Measurements from ENCODE around the gene CSF2RB.

CSF2RB gene

GRCh38 chr22:36922711-36923110 is 9.3 kb downstream of the CSF2RB start:
- DNase-seq: no peak
- H3K4me3 ChIP-seq: no peak overlapping the region
- peaks cover 0 to 7% (median 5%) of the 10 kb centered on the region in 3 donors for H3K9me3 ChIP-seq
- H3K27me3 ChIP-seq: peaks cover 0 to 52% of the 10 kb centered on the region in 2 donors
- no peak overlapping the region for H3K27ac ChIP-seq
- no peaks in the 10 kb centered on the region for H3K4me1 ChIP-seq
- TF ChIP-seq CTCF (IDR thresholded peaks at IDR 0.05): no peak
- H3K36me3 ChIP-seq: no peaks in the 10 kb centered on the region
- intact Hi-C loops (cut with DNase I; ENCODE audit: low total_unique reads): no loop called here

GRCh38 chr22:36923131-36923788 is 9.8 kb downstream of the CSF2RB start:
- no peak for DNase-seq

GRCh38 chr22:36924151-36924698 is 10.8 kb downstream of the CSF2RB start:
- peaks cover 0 to 62% of the 10 kb centered on the region in 2 donors for H3K27me3 ChIP-seq
- no peak overlapping the region for H3K27ac ChIP-seq
- no peaks in the 10 kb centered on the region for H3K36me3 ChIP-seq
- no peak for TF ChIP-seq CTCF (IDR thresholded peaks at IDR 0.05)
- intact Hi-C loops (cut with DNase I; ENCODE audit: low total_unique reads): no loop called here
- H3K4me1 ChIP-seq: no peaks in the 10 kb centered on the region
- no peak overlapping the region for H3K4me3 ChIP-seq
- no peak for DNase-seq
- peaks cover 0 to 2% (median 0%) of the 10 kb centered on the region in 3 donors for H3K9me3 ChIP-seq

More at GRCh38 chr22:36923131-36923788, 9.8 kb downstream of the CSF2RB start:
- Histone ChIP-seq H3K36me3 (no peaks in the 10 kb centered on the region), H3K4me1 (no peaks in the 10 kb centered on the region), H3K27ac (no peak overlapping the region), H3K4me3 (no peak overlapping the region), H3K27me3 (peaks cover 0 to 54% of the 10 kb centered on the region in 2 donors), H3K9me3 (peaks cover 0 to 7% (median 5%) of the 10 kb centered on the region in 3 donors)
- no peak for TF ChIP-seq CTCF (IDR thresholded peaks at IDR 0.05)
- intact Hi-C loops (cut with DNase I; ENCODE audit: low total_unique reads): no loop called here

- no peaks in the 10 kb centered on the region for H3K4me1 ChIP-seq
- H3K4me3 ChIP-seq: no peak overlapping the region
- no peak overlapping the region for H3K27ac ChIP-seq
- no peaks in the 10 kb centered on the region for H3K36me3 ChIP-seq
- H3K27me3 ChIP-seq: peaks cover 0 to 75% of the 10 kb centered on the region in 2 donors
- DNase-seq: no peak
- TF ChIP-seq CTCF (IDR thresholded peaks at IDR 0.05): no peak
- intact Hi-C loops (cut with DNase I; ENCODE audit: low total_unique reads): no loop called here
- no peaks in the 10 kb centered on the region for H3K9me3 ChIP-seq
Measured at GRCh38 chr22:36925388-36926290, 12.2 kb downstream of the CSF2RB start.

GRCh38 chr22:36926309-36926708 is 12.9 kb downstream of the CSF2RB start:
- TF ChIP-seq CTCF (IDR thresholded peaks at IDR 0.05): no peak
- intact Hi-C loops (cut with DNase I; ENCODE audit: low total_unique reads): no loop called here
- DNase-seq: no peak
- H3K27me3 ChIP-seq: peaks cover 0 to 73% of the 10 kb centered on the region in 2 donors
- no peaks in the 10 kb centered on the region for H3K4me1 ChIP-seq
- H3K9me3 ChIP-seq: no peaks in the 10 kb centered on the region
- H3K36me3 ChIP-seq: no peaks in the 10 kb centered on the region
- no peak overlapping the region for H3K27ac ChIP-seq
- no peak overlapping the region for H3K4me3 ChIP-seq
